Measurements from ENCODE around the gene AUTS2.
"Not testable (repeated sequence)": the region's sequence is repeated elsewhere in the genome, so short reads cannot be mapped to it uniquely, and the experiment has no call there.

AUTS2 gene

DNA sequence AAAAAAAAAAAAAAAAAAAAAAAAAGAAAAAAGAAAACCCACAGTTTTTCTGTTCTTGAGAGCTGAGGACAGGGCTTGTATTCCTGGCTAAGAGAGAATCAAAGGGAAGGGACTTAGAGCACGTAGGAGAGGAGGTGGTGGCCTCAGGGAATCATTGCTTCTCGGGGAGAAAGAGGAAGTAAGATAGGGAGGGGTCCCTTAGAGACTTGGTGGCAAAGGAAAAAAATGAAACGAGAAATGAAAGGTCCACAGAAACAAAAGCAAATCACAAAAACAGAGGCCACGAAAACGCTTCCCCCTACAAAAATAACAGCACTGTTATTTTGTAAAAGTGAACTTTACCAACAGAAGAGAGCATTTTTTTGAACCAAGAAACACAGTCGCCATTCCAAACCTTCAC lies 1210.6 kb downstream of the AUTS2 start:
- peak overlapping the region; percentile 32 for H3K4me3 ChIP-seq (ENCODE audit: low read depth, low read length)

GRCh38 chr7:70810558-70811139 lies 1212.4 kb downstream of the AUTS2 start:
- TF ChIP-seq, protein P1, sequence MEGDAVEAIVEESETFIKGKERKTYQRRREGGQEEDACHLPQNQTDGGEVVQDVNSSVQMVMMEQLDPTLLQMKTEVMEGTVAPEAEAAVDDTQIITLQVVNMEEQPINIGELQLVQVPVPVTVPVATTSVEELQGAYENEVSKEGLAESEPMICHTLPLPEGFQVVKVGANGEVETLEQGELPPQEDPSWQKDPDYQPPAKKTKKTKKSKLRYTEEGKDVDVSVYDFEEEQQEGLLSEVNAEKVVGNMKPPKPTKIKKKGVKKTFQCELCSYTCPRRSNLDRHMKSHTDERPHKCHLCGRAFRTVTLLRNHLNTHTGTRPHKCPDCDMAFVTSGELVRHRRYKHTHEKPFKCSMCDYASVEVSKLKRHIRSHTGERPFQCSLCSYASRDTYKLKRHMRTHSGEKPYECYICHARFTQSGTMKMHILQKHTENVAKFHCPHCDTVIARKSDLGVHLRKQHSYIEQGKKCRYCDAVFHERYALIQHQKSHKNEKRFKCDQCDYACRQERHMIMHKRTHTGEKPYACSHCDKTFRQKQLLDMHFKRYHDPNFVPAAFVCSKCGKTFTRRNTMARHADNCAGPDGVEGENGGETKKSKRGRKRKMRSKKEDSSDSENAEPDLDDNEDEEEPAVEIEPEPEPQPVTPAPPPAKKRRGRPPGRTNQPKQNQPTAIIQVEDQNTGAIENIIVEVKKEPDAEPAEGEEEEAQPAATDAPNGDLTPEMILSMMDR (IDR thresholded peaks at IDR 0.05; ENCODE audit: borderline replicate concordance, insufficient read depth, low read depth, low read length), result no peak
- no peak overlapping the region for H3K4me3 ChIP-seq (ENCODE audit: low read depth, low read length)

More for the DNA sequence above, 1210.6 kb downstream of the AUTS2 start:
- TF ChIP-seq, protein P1 (IDR thresholded peaks at IDR 0.05; ENCODE audit: borderline replicate concordance, insufficient read depth, low read depth, low read length), result no peak

DNA sequence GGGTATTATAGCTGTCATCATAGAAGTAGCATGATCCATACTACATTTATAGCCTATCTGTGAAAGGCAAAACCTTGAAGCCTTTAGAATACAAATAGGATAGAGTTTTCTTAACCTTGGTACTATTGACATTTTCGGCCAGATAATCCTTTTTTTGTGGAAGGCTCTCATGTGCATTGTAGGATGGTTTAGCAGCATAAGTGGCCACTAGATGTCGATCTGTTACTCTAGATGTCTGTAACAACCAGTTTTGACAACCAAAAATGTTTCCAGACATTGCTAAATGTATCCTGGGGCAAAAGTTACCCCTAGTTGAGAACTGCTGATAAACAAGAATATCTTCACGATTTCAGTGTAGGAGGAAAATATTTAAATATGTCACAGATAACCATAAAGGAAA lies 1214.2 kb downstream of the AUTS2 start:
- TF ChIP-seq, protein P1 (IDR thresholded peaks at IDR 0.05; ENCODE audit: borderline replicate concordance, insufficient read depth, low read depth, low read length), result peak; percentile 55
- H3K4me3 ChIP-seq (ENCODE audit: low read depth, low read length), result no peak overlapping the region

- H3K4me3 ChIP-seq (ENCODE audit: low read depth, low read length), result not testable (repeated sequence)
Measured at GRCh38 chr7:70822490-70822889, 1224.2 kb downstream of the AUTS2 start.

DNA sequence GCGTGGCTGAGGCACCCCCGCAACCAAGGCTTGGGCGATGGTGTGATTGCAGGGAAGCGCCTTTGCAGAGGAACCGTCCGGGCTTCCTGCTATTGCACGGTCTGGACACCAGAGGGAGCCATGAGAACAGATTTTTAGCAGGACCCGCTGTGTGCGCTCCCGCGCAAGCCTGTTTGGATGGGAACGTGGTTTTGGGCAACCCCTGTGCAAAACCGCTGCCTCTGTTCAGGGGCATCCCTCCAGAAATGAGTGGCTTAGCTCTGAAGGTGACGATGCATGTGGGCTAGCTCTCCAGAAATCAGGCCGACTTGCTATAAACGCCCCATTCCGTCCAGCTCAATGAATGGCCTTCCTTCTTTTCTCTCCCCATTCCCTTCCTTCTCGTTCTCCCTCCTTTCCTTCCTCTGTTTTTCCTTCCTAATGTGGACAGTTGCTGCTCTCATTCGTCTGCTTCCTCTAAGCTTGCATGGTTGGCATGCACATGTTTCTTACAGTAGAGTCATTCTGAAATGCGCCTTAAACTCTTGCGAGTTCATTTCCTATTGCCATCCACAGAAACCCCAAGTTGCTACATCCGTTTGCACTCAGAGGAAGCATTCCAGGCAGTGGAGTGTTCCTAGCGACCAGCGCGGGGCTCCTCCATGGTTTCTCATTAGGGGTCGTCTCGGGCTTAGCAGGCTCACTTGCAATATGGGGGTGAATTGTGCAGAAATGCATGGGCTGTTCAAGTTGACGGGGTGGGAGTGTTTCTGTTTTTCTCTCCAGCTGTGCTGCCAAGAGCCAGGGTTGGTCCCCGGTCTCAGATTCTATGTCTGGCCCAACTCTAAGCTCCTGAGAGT lies 1231.2 kb downstream of the AUTS2 start:
- TF ChIP-seq, protein P1 (IDR thresholded peaks at IDR 0.05; ENCODE audit: borderline replicate concordance, insufficient read depth, low read depth, low read length), result peak; percentile 93
- peak overlapping the region; percentile 21 for H3K4me3 ChIP-seq (ENCODE audit: low read depth, low read length)

GRCh38 chr7:70830060-70830395 lies 1231.8 kb downstream of the AUTS2 start:
- TF ChIP-seq, protein P1 (IDR thresholded peaks at IDR 0.05; ENCODE audit: borderline replicate concordance, insufficient read depth, low read depth, low read length), result no peak

GRCh38 chr7:70830426-70830825 lies 1232.2 kb downstream of the AUTS2 start:
- H3K4me3 ChIP-seq (ENCODE audit: low read depth, low read length), result no peak overlapping the region
- TF ChIP-seq, protein P1 (IDR thresholded peaks at IDR 0.05; ENCODE audit: borderline replicate concordance, insufficient read depth, low read depth, low read length), result no peak

More at GRCh38 chr7:70830060-70830395, 1231.8 kb downstream of the AUTS2 start:
- H3K4me3 ChIP-seq (ENCODE audit: low read depth, low read length), result no peak overlapping the region

Data from GM12875 (cell line).